ENCODE results near the gene RAB30. TPM values are rescaled to one million over a fixed set of nuclear protein-coding genes. Genes with fewer than 3 reads are reported as not detected.

Gene RAB30
- total and polyA plus RNA-seq, 9 of the 15 experiments (the other 6 are each of a cell fraction or from before 2014, with no cell fraction given), result 0.29 to 1.3 (median 1.0) TPM

DNA sequence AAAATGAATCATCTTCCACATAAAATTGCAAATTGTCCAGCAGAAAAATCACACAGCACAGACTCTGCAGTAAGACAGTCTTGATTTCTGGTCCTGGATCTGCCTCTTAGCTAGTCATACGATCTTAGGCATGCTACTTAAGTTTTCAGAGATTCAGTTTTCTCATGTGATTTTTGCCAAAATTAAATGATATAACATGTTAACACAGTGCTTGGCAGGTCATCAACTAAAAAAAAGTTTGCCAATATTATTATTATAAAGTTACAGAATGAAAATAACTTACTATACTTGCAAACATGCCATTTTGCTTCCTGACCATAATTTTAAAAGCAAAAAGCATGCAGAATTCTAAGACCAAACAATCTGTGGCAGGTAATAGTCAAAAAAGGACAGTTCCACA lies 15.1 kb downstream of the RAB30 start (continued):
- TF ChIP-seq, protein P1, sequence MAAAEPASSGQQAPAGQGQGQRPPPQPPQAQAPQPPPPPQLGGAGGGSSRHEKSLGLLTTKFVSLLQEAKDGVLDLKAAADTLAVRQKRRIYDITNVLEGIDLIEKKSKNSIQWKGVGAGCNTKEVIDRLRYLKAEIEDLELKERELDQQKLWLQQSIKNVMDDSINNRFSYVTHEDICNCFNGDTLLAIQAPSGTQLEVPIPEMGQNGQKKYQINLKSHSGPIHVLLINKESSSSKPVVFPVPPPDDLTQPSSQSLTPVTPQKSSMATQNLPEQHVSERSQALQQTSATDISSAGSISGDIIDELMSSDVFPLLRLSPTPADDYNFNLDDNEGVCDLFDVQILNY (CRISPR knock-in tag; IDR thresholded peaks at IDR 0.05), result no peak
- TF ChIP-seq FOXJ2 (tag; IDR thresholded peaks at IDR 0.05) (no peak), CHD4 (IDR thresholded peaks at IDR 0.05; ENCODE audit: insufficient read depth, insufficient replicate concordance, low read depth, low read length, poor library complexity, severe bottlenecking) (no peak)
- TF ChIP-seq, protein P2, sequence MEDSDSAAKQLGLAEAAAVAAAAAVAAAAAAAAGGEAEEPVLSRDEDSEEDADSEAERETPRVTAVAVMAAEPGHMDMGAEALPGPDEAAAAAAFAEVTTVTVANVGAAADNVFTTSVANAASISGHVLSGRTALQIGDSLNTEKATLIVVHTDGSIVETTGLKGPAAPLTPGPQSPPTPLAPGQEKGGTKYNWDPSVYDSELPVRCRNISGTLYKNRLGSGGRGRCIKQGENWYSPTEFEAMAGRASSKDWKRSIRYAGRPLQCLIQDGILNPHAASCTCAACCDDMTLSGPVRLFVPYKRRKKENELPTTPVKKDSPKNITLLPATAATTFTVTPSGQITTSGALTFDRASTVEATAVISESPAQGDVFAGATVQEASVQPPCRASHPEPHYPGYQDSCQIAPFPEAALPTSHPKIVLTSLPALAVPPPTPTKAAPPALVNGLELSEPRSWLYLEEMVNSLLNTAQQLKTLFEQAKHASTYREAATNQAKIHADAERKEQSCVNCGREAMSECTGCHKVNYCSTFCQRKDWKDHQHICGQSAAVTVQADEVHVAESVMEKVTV (CRISPR knock-in tag; IDR thresholded peaks at IDR 0.05), result no peak

DNA sequence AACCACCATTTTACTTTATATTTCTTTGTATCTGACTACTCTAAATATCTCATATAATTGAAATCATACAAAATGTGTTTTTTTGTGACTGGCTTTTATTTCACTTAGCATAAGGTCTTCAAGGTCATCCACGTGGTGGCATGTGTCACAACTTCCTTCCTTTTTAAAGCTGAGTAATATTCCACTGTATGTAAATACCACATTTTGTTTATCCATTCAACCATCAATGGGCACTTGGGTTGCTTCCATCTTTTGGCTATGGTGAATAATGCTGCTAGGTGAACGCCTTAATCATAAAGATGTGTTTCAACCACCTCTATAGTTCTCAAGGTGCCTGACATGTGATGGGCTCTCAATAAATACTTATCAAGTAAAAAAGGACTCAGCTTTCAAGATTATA lies 15.5 kb downstream of the RAB30 start:
- TF ChIP-seq DIDO1 (tag; IDR thresholded peaks at IDR 0.05; ENCODE audit: low read depth) (no peak), ZNF146 (CRISPR knock-in tag; IDR thresholded peaks at IDR 0.05; ENCODE audit: unreplicated experiment) (peak; percentile 63)
- Histone ChIP-seq H3K4me3 (no peak overlapping the region), H3K79me2 (ENCODE audit: control insufficient read depth, insufficient read depth, low read length) (no peaks in the 10 kb centered on the region), H3K9me1 (ENCODE audit: control insufficient read depth, insufficient read depth, low read length) (no peaks in the 10 kb centered on the region), H4K20me1 (replicated peaks; ENCODE audit: control insufficient read depth, insufficient read depth, low read length) (no peaks in the 10 kb centered on the region), H3K4me1 (replicated peaks in 1 of 2; ENCODE audit: control insufficient read depth in 2 of 2, insufficient read depth in 2 of 2, low read length in 2 of 2) (peaks cover 0 to 4% of the 10 kb centered on the region in 2 experiments; a peak in 2 of 5 replicates), H3K27ac (ENCODE audit: extremely low read depth, low read depth, low read length) (no peak overlapping the region), H3K36me3 (ENCODE audit: control insufficient read depth, insufficient read depth, low read length) (no peaks in the 10 kb centered on the region), H3K27me3 (ENCODE audit: control insufficient read depth in 2 of 2, insufficient read depth in 2 of 2, low read length in 2 of 2) (peaks cover 0 to 3% of the 10 kb centered on the region in 2 experiments; a peak in 1 of 5 replicates), H2AFZ (ENCODE audit: low read depth, low read length) (no peak overlapping the region), H3K9me3 (replicated peaks; ENCODE audit: control insufficient read depth, insufficient read depth, low read depth, low read length) (no peaks in the 10 kb centered on the region), H3K4me2 (ENCODE audit: insufficient read depth, low read length) (no peak overlapping the region), H3K9ac (ENCODE audit: insufficient read depth in 1 of 2, low read depth in 2 of 2, low read length in 2 of 2) (no peak overlapping the region)
- CTCF ChIA-PET (ENCODE audit: low intra/inter-chr PET ratio), result no interaction called here
- 8% methylated on average over 2 of the region's 2 CpGs for WGBS (ENCODE audit: insufficient coverage, low coverage, missing lambda C conversion rate)
- ATAC-seq, result no peak
- DNase-seq (ENCODE audit: extremely low read depth in 1 of 4, low spot score in 3 of 4), result no peak
- no peak for FAIRE-seq
- in situ Hi-C loops (cut with MboI) (no loop called here), intact Hi-C loops (cut with micrococcal nuclease) (no loop called here)
- POLR2A ChIA-PET, result interaction anchor here (0.7 kb wide), 1 partner anchor 15 kb away, joined by 3 read pairs; no protein-coding TSS in a partner anchor
- no TSS peak for BruUV-seq (replicated peaks)
